Measurements from ENCODE around the gene TNFRSF14. TPM values are rescaled to one million over a fixed set of nuclear protein-coding genes. Genes with fewer than 3 reads are reported as not detected.
A peak's percentile ranks its signal among the peaks of the same experiment; 100 is the strongest.

The TNFRSF14 gene
- total RNA-seq, 4 donors from 2014 or later = 64.9 to 105 (median 91.1) TPM

DNA sequence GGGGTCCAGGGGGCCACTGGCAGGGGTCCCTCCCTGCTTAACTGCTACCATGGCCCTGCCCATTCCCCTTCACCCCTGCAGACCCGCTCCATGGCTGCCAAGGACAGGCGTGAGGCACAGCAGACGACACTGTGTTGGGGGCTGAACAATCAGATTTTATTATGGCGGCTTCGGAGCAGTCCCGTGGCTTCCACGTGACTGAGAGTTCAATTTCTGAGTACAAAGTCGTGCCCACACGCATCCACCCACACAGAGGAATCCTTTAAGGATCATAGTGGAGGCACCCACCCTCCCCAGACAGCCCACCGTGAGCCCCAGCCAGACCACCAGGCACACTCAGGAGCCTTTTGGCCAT lies 27.6 kb upstream of the TNFRSF14 start:
- Histone ChIP-seq H3K36me3 (no peaks in the 10 kb centered on the region), H3K27ac (peak overlapping the region in 2 of 4 donors; percentile 8 to 38), H3K4me3 (no peak overlapping the region), H3K9me3 (no peaks in the 10 kb centered on the region), H3K27me3 (peaks cover 2 to 53% of the 10 kb centered on the region in 2 donors), H3K4me1 (peaks cover 0 to 72% (median 38%) of the 10 kb centered on the region in 4 donors)
- no peak for DNase-seq (ENCODE audit: low spot score in 2 of 2)
- TF ChIP-seq, protein P1, sequence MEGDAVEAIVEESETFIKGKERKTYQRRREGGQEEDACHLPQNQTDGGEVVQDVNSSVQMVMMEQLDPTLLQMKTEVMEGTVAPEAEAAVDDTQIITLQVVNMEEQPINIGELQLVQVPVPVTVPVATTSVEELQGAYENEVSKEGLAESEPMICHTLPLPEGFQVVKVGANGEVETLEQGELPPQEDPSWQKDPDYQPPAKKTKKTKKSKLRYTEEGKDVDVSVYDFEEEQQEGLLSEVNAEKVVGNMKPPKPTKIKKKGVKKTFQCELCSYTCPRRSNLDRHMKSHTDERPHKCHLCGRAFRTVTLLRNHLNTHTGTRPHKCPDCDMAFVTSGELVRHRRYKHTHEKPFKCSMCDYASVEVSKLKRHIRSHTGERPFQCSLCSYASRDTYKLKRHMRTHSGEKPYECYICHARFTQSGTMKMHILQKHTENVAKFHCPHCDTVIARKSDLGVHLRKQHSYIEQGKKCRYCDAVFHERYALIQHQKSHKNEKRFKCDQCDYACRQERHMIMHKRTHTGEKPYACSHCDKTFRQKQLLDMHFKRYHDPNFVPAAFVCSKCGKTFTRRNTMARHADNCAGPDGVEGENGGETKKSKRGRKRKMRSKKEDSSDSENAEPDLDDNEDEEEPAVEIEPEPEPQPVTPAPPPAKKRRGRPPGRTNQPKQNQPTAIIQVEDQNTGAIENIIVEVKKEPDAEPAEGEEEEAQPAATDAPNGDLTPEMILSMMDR (IDR thresholded peaks at IDR 0.05) = no peak
- TF ChIP-seq POLR2A (IDR thresholded peaks at IDR 0.05) (no peak), EP300 (IDR thresholded peaks at IDR 0.05) (no peak)
- 38 to 51% methylated on average over 10 of the region's 10 CpGs for WGBS, 2 donors

DNA sequence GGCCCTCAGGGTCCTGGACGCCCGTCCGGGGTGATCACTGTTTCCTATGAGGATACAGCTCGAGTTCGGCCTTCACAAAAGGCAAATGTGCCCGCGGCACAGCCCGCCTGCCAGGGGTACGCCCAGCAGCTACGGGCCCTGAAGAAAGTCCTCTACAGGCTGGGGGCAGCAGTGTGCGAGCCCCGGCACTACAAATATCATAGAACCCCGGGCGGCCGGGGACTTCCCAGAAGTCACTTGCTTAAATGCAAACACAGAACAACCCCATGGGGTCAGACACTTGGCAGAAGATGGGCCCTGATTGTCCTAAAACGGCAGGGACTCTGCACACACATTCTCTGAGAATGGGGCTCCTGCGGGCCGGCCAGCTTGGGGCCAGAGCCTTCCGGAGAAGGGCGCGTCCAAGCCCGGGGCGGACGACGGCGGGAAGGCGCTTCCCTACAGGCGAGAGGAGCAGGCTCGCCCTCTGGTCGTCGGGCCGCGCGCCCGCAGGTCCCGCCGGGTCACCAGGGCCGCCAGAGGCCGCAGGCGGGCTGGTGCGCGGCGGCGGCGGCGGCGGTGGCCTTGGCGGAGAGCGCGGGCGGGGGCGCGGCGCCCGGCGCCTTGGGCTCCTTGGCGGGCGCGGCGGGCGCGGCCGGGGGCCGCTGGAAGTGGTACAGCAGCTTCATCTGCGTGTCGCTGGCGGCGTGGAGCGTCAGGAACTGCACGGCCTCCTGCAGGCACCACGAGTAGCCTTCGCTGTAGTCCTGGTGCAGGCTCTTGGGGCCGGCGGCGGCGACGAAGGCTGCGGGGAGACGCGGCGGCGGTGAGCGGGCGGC lies 27.0 kb upstream of the TNFRSF14 start:
- WGBS, 2 donors = 17 to 21% methylated on average over 16 of the region's 84 CpGs
- DNase-seq (ENCODE audit: low spot score in 2 of 2) = no peak
- TF ChIP-seq POLR2A (IDR thresholded peaks at IDR 0.05) = no peak
- TF ChIP-seq, protein P1 (IDR thresholded peaks at IDR 0.05) = peak in 1 of 5 experiments; percentile 17
- TF ChIP-seq EP300 (IDR thresholded peaks at IDR 0.05) = no peak
- no peaks in the 10 kb centered on the region for H3K9me3 ChIP-seq
- no peaks in the 10 kb centered on the region for H3K36me3 ChIP-seq
- H3K27me3 ChIP-seq = peaks cover 2 to 59% of the 10 kb centered on the region in 2 donors
- peak overlapping the region in 3 of 4 donors; percentile 1 to 41 (median 40) for H3K4me3 ChIP-seq
- H3K27ac ChIP-seq = peak overlapping the region in 2 of 4 donors; percentile 8 to 38
- H3K4me1 ChIP-seq = peaks cover 0 to 67% (median 35%) of the 10 kb centered on the region in 4 donors

GRCh38 chr1:2529784-2530512 lies 26.2 kb upstream of the TNFRSF14 start, which contains the start of gene HES5:
TSS of gene HES5 (minus strand) at chr1:2530263. CDS start at chr1:2530164, 99 bp downstream.
- Histone ChIP-seq H3K9me3 (no peaks in the 10 kb centered on the region), H3K27ac (peak within 1 kb of the TSS in 1 of 4 donors; percentile 38), H3K4me3 (peak within 1 kb of the TSS in 3 of 4 donors; percentile 1 to 41 (median 40)), H3K4me1 (peaks cover 0 to 59% (median 28%) of the 10 kb centered on the region in 4 donors), H3K27me3 (peaks cover 2 to 66% of the 10 kb centered on the region in 2 donors), H3K36me3 (no peaks in the 10 kb centered on the region)
- no peak for DNase-seq (ENCODE audit: low spot score in 2 of 2)
- 0 to 4% methylated on average over 26 to 32 of the region's 91 CpGs for WGBS, 2 donors
- TF ChIP-seq POLR2A (IDR thresholded peaks at IDR 0.05) = no peak
- TF ChIP-seq EP300 (IDR thresholded peaks at IDR 0.05) = no peak
- TF ChIP-seq, protein P1 (IDR thresholded peaks at IDR 0.05) = no peak

DNA sequence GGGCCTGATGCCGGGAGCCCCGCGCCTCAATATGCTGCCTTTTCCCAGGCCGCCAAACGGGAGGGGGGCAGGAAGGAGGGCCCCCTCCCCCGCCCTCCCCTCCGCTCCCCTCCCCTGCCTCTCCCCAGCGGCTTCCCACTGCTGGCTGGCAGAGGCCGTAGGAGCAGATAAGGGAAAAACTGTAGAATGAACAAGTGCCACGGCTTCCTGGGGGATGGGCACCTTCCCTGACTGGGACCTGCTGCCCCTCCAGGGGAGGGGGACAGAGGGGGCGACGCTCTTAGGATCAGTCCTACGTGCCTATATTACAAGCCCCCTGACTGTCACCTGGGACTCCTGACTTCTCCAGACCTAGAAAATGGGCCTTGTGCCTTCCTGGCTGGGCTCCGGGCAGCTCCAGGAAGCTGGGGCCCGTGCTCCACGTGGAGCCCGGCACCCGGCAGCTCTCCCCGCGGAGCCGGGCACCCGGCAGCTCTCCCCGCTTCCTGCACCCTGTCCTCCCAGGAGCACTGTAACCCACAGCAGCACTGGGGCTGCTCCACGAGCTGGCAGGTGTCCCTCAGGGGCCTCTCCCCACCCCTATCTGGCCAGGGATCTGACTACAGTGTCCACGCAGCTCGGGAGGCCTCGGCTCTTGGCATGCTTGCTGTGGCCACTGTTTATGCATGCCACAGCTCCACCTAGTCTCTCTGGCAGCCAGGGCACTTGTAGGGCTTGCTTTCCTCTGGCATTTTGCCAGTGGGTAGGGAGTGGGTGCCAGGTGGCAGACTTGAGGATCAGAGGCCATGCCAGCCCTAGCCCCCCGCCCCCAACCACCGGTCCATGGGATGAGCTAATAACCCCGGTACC lies 25.4 kb upstream of the TNFRSF14 start:
- Histone ChIP-seq H3K36me3 (no peaks in the 10 kb centered on the region), H3K4me1 (peaks cover 0 to 58% (median 20%) of the 10 kb centered on the region in 4 donors), H3K27me3 (peaks cover 2 to 74% of the 10 kb centered on the region in 2 donors), H3K27ac (no peak overlapping the region), H3K9me3 (no peaks in the 10 kb centered on the region), H3K4me3 (peak overlapping the region in 2 of 4 donors; percentile 40 to 41)
- no peak for TF ChIP-seq POLR2A (IDR thresholded peaks at IDR 0.05)
- TF ChIP-seq, protein P1 (IDR thresholded peaks at IDR 0.05) = no peak
- no peak for TF ChIP-seq EP300 (IDR thresholded peaks at IDR 0.05)
- no peak for DNase-seq (ENCODE audit: low spot score in 2 of 2)
- WGBS, 2 donors = 13 to 25% methylated on average over 14 to 19 of the region's 30 CpGs
